Anterior cingulate cortex (tissue), 58 donors: Measurements from ENCODE around the gene ZNF341.

Experiments
- DNase-seq, 58 donors: peaks; one replicate each; lab custom pipeline; 2025; lab: John Stamatoyannopoulos, UW

The ZNF341 gene

DNA sequence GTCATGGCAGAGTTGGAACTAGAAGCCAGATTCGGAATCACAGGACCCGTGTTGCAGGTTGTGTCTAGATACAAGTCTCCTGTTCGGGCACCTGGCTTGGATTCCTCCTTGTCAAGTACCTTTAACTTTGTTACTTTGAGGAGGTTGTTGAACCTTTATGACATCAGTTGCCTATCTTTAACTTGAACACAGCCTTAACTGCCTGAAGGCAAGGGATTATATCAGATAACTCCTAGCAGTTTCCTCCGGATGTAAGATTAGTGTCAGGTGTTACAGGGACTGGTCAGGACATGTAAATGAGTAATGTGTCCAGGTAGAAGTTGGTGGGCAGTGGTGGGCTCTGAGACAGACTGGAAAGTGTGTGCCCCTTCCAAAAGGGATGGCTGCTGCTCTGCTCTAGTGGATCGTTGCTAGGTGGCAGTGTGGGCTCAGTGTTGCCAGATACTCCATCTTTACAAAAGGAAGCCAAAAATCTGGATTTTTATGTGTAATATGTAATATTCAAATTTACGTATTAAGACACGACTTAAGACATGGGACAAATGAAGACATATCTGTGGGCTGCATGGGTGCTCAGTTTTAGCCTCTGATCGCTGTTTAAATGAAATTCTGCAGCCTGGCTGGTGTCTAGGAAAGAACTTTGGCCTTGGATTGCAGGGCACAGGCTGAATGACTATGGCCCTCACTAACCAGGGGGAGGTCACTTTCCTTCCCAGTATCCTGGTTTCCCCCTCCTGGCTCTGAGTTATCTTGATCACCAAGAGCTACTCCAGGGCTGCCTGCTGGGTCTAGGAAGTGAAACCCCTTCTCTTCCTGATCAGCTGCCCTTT lies 106.5 kb downstream of the ZNF341 start:
- DNase-seq: no peak

DNA sequence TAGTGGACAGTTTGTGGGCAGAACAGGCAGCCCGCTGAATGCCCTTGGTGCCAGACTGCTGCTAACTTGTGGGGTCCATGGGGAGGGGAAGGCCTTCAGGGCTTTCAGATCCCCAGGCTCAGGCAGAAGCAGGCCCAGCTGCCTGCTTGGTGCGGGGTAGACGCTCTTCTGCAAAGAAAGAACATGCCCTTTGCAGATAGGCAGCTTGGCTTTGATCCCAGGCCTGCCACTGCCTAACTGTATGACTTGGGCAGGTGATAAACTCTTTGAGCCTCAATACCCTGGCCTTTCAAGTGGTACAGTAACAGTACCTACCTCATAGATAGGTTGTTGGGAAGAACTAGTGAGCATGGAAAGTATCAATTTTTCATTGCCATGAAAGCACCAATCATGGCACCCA lies 107.8 kb downstream of the ZNF341 start:
- no peak for DNase-seq

DNA sequence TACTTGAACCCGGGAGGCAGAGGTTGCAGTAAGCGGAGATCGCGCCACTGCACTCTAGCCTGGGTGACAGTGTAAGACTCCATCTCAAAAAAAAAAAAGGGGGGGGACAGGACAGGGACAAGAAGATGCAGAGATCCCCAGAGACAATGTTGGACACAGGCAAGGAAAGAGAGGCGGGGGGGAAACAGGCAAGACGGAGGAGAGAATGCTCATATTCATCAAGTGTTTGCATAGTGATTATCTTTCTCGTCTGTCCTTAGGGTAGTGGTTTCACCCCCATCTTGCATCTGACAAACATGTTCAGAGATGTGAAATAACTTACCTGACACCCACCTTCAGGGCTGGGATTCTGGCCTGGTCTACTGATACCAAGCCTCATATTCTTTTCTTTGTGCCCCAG lies 108.4 kb downstream of the ZNF341 start:
- no peak for DNase-seq

DNA sequence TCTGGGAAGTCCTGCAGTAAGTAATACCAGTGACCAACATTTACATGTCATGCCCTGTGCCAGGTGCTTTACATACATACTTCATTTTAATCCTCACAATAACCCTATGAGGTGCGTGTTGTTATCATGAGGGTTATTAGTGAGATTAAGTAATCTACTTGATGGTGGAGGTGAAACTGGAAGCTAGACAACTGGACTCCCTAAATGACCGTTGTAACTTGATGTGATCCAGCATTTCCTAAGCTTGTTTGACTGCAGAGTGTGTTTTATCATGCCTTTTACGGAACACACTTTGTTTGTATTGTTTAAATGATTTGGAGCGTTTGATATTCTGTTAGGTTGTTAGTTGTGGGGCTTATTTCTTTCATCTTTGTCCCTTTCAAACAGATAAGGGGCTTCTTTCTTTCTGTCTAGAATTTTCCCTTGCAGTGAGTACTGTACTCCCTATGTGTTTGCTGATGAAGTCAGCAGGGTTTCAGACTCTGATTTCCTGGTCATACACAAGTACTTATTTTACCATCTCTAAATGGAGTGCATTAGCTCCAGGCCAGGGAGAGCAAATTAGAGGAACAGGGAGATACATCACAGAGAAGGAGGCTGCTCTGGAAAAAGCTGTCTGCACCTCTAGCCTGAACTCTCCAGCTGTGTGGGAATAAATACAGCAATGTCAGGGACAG lies 109.1 kb downstream of the ZNF341 start:
- no peak for DNase-seq

DNA sequence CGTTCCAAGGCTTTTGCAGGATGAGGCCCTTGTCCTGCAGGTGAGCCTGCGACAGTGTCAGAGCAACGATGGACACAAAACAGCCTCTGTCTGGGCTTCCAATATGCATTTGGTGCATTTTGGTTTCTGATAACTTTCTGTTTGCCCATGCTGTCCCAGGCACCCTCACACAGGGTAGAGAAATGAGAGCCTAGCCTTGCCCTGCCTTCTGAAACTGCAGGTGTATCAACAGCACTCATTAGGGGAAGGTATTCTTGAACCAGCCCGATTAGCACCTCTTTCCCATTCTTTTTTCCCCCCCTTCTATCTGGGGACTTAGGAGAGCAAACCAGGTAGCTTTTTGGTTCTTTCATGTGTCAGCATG lies 109.6 kb downstream of the ZNF341 start:
- no peak for DNase-seq
